Measurements from ENCODE around the gene ATRIP.

The ATRIP gene

DNA sequence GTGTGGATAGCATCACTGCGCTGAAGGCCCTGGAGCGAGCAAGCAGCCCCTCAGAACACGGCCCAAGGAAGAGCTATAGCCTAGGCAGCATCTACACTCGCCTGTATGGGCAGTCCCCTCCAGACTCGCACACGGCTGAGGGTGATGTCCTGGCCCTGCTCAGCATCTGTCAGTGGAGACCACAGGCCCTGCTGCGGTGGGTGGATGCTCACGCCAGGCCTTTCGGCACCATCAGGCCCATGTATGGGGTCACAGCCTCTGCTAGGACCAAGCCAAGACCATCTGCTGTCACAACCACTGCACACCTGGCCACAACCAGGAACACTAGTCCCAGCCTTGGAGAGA lies 20.5 kb downstream of the ATRIP start:
- Histone ChIP-seq H3K27ac (ENCODE audit: low read length) (peak overlapping the region; percentile 89), H3K36me3 (ENCODE audit: insufficient read depth, low read length) (peaks cover 49% of the 10 kb centered on the region), H2AFZ (ENCODE audit: low read depth, low read length) (no peak overlapping the region), H3K4me2 (ENCODE audit: insufficient read depth, low read length) (peak overlapping the region; percentile 84), H4K20me1 (ENCODE audit: insufficient read depth, low read length) (peaks cover 24% of the 10 kb centered on the region; the same call in 1 of the 2 replicates), H3K27me3 (ENCODE audit: insufficient read depth, low read length, poor library complexity) (no peaks in the 10 kb centered on the region), H3K4me1 (ENCODE audit: insufficient read depth, low read length) (peaks cover 69% of the 10 kb centered on the region), H3K79me2 (ENCODE audit: insufficient read depth, low read length) (peaks cover 61% of the 10 kb centered on the region), H3K9me3 (ENCODE audit: insufficient read depth, low read length, severe bottlenecking) (no peaks in the 10 kb centered on the region), H3K9ac (ENCODE audit: low read depth, low read length) (peak overlapping the region; percentile 68), H3K4me3 (ENCODE audit: low read depth in 1 of 2, low read length in 2 of 2) (peak overlapping the region; percentile 35 to 67; a peak in 3 of 4 replicates)
- DNase-seq, result no peak
- TF ChIP-seq EZH2 (IDR thresholded peaks at IDR 0.05; ENCODE audit: borderline replicate concordance, low read depth, low read length, severe bottlenecking), result no peak
- TF ChIP-seq, protein P1, sequence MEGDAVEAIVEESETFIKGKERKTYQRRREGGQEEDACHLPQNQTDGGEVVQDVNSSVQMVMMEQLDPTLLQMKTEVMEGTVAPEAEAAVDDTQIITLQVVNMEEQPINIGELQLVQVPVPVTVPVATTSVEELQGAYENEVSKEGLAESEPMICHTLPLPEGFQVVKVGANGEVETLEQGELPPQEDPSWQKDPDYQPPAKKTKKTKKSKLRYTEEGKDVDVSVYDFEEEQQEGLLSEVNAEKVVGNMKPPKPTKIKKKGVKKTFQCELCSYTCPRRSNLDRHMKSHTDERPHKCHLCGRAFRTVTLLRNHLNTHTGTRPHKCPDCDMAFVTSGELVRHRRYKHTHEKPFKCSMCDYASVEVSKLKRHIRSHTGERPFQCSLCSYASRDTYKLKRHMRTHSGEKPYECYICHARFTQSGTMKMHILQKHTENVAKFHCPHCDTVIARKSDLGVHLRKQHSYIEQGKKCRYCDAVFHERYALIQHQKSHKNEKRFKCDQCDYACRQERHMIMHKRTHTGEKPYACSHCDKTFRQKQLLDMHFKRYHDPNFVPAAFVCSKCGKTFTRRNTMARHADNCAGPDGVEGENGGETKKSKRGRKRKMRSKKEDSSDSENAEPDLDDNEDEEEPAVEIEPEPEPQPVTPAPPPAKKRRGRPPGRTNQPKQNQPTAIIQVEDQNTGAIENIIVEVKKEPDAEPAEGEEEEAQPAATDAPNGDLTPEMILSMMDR (IDR thresholded peaks at IDR 0.05; ENCODE audit: borderline replicate concordance, extremely low read depth, low read length, poor library complexity, severe bottlenecking), result no peak
- no peak for ATAC-seq (ENCODE audit: insufficient read depth, low read depth)

DNA sequence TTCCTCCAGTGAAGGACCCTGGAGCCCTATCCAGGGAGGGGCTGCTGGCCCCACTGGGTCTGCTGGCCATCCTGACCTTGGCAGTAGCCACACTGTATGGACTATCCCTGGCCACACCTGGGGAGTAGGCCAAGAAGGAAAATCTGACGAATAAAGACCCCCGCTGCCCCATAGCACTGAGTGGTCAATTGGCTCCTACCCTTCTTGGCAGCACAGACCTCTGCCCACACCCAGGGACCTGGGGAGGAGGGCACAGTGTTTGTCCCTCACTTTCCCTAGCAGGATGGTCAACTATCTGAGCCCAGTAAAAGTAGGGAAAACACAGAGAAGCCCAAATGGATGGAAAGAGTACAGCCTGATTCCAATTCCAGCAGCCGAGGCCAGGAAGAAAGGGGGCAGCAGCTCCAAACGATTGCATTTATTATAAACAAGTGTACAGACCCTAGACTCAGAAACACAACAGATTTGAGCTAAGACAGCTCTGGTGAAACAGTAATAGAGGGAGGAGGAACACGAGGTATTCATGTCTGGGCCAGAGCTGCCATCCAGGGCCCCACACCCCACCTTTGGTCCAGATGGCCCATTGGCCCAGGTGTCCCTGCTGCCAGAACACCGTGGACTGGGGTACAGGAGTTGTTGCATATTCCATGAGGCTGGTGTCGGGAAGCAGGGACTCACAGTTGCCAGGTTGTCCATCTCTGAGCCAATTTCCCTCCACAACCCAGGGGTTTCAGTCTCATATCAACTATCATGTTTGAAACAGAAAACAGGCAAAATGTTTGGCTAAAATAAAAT lies 21.1 kb downstream of the ATRIP start:
- Histone ChIP-seq H2AFZ (ENCODE audit: low read depth, low read length) (no peak overlapping the region), H3K79me2 (ENCODE audit: insufficient read depth, low read length) (peaks cover 67% of the 10 kb centered on the region), H3K9ac (ENCODE audit: low read depth, low read length) (peak overlapping the region; percentile 68), H3K36me3 (ENCODE audit: insufficient read depth, low read length) (peaks cover 49% of the 10 kb centered on the region), H3K9me3 (ENCODE audit: insufficient read depth, low read length, severe bottlenecking) (no peaks in the 10 kb centered on the region), H3K4me1 (ENCODE audit: insufficient read depth, low read length) (peaks cover 71% of the 10 kb centered on the region), H3K27ac (ENCODE audit: low read length) (peak overlapping the region; percentile 89), H4K20me1 (ENCODE audit: insufficient read depth, low read length) (peaks cover 24% of the 10 kb centered on the region; the same call in 1 of the 2 replicates), H3K4me3 (ENCODE audit: low read depth in 1 of 2, low read length in 2 of 2) (peak overlapping the region in 1 of 2 experiments; percentile 67; a peak in 2 of 4 replicates), H3K27me3 (ENCODE audit: insufficient read depth, low read length, poor library complexity) (no peaks in the 10 kb centered on the region), H3K4me2 (ENCODE audit: insufficient read depth, low read length) (peak overlapping the region; percentile 84)
- ATAC-seq (ENCODE audit: insufficient read depth, low read depth) (no peak), DNase-seq (no peak)
- TF ChIP-seq, protein P1 (IDR thresholded peaks at IDR 0.05; ENCODE audit: borderline replicate concordance, extremely low read depth, low read length, poor library complexity, severe bottlenecking), result peak; percentile 3
- TF ChIP-seq EZH2 (IDR thresholded peaks at IDR 0.05; ENCODE audit: borderline replicate concordance, low read depth, low read length, severe bottlenecking), result no peak

DNA sequence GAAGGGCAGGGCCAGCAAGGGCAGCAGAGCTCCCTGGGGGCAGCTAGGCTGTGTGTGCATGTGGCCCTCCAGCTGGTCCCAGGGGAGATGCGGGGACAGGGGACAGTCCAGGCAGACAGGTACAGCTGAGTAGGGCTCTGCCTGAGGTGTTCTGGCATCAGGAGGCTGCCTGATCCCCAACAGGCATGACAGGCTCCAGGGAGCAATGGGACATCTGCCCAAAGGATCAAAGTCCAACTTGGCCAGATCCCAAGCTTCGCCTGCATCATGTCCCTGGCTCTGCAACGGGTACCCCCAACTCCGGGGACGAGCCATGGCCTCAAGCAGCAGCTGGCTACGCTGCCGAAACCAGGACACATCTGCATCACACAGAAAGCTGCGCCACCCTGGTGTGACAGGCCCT lies 21.8 kb downstream of the ATRIP start:
- Histone ChIP-seq H2AFZ (ENCODE audit: low read depth, low read length) (no peak overlapping the region), H3K36me3 (ENCODE audit: insufficient read depth, low read length) (peaks cover 49% of the 10 kb centered on the region), H3K79me2 (ENCODE audit: insufficient read depth, low read length) (peaks cover 69% of the 10 kb centered on the region), H3K4me3 (ENCODE audit: low read depth in 1 of 2, low read length in 2 of 2) (no peak overlapping the region), H3K9me3 (ENCODE audit: insufficient read depth, low read length, severe bottlenecking) (no peaks in the 10 kb centered on the region), H3K27me3 (ENCODE audit: insufficient read depth, low read length, poor library complexity) (no peaks in the 10 kb centered on the region), H3K27ac (ENCODE audit: low read length) (no peak overlapping the region), H4K20me1 (ENCODE audit: insufficient read depth, low read length) (peaks cover 24% of the 10 kb centered on the region; the same call in 1 of the 2 replicates), H3K9ac (ENCODE audit: low read depth, low read length) (no peak overlapping the region), H3K4me2 (ENCODE audit: insufficient read depth, low read length) (peak overlapping the region; percentile 84; the same call in 1 of the 2 replicates), H3K4me1 (ENCODE audit: insufficient read depth, low read length) (peaks cover 74% of the 10 kb centered on the region)
- DNase-seq, result no peak
- ATAC-seq (ENCODE audit: insufficient read depth, low read depth), result no peak
- TF ChIP-seq, protein P1 (IDR thresholded peaks at IDR 0.05; ENCODE audit: borderline replicate concordance, extremely low read depth, low read length, poor library complexity, severe bottlenecking), result no peak
- no peak for TF ChIP-seq EZH2 (IDR thresholded peaks at IDR 0.05; ENCODE audit: borderline replicate concordance, low read depth, low read length, severe bottlenecking)

Measured in DND-41 (cell line).